Mucosa of rectum (tissue), 2 donors: ENCODE measurements around the gene NPFF.

Experiments used
- H3K27ac ChIP-seq, 2 donors: one replicate each; pipeline ENCODE4 v1.7.0; 2013; ENCODE audit warnings: inconsistent platforms in 2 of 2, low read depth in 2 of 2, low read length in 2 of 2
- H3K27me3 ChIP-seq, 2 donors: one replicate each; pipeline ENCODE4 v1.7.0; 2013; ENCODE audit warnings: low read length in 2 of 2; ENCODE audit not compliant: control insufficient read depth in 2 of 2, insufficient read depth in 2 of 2
- H3K36me3 ChIP-seq, 2 donors: one replicate each; pipeline ENCODE4 v1.7.0; 2013; ENCODE audit warnings: low read length in 2 of 2; ENCODE audit not compliant: control insufficient read depth in 2 of 2, insufficient read depth in 2 of 2
- H3K4me1 ChIP-seq, 2 donors: one replicate each; pipeline ENCODE4 v1.7.0; 2013; ENCODE audit warnings: low read length in 2 of 2, mild to moderate bottlenecking in 1 of 2; ENCODE audit not compliant: control insufficient read depth in 2 of 2, insufficient read depth in 2 of 2
- H3K4me3 ChIP-seq, 2 donors: one replicate each; pipeline ENCODE4 v1.7.0; 2013; ENCODE audit warnings: low read length in 2 of 2
- H3K9ac ChIP-seq, 2 donors: one replicate each; pipeline ENCODE4 v1.7.0; 2013; ENCODE audit warnings: low read length in 2 of 2, low read depth in 1 of 2, mild to moderate bottlenecking in 1 of 2
- H3K9me3 ChIP-seq, 2 donors: one replicate each; pipeline ENCODE4 v1.7.0; 2013; ENCODE audit warnings: low read length in 2 of 2; ENCODE audit not compliant: control insufficient read depth in 2 of 2
- donor health status: healthy.
- donor health status: Normal muscosa, but diverticular disease.

The NPFF gene

DNA sequence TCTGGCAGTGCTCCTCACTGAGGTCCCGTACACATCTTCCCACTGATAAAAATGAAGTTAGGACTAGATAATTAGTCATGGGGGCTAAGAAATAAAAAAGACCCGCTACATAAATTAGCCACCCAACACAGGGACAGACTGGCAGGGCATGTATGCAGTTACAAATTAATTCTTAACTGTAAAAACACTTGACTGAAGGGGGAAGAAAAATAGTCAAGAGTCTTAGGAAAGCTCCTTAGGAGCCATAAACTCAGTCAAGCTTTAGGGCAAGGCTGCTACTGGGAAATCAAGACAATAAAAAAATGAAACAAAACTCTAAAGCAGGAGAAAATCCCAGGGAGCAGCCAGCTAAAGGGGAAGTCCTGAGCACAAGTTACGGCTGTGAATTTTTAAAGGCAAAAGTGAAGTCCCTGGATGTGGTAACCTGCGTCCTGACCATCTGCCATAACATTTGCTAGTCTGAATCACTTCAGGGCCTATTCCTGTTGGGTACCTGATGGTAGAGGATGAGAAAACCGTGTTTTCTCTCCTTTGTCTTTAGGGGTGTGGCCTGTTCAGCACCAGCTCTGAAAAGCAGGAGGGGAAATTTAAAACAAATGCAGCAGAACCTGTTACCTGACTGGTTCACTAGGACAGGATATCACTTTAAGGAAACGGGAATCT is 7.5 kb upstream of the NPFF start:
- Histone ChIP-seq H3K27me3 (no peaks in the 10 kb centered on the region), H3K9me3 (no peaks in the 10 kb centered on the region), H3K4me1 (no peaks in the 10 kb centered on the region), H3K27ac (no peak overlapping the region), H3K4me3 (no peak overlapping the region), H3K9ac (no peak overlapping the region), H3K36me3 (peaks cover 75 to 80% of the 10 kb centered on the region in 2 donors)

DNA sequence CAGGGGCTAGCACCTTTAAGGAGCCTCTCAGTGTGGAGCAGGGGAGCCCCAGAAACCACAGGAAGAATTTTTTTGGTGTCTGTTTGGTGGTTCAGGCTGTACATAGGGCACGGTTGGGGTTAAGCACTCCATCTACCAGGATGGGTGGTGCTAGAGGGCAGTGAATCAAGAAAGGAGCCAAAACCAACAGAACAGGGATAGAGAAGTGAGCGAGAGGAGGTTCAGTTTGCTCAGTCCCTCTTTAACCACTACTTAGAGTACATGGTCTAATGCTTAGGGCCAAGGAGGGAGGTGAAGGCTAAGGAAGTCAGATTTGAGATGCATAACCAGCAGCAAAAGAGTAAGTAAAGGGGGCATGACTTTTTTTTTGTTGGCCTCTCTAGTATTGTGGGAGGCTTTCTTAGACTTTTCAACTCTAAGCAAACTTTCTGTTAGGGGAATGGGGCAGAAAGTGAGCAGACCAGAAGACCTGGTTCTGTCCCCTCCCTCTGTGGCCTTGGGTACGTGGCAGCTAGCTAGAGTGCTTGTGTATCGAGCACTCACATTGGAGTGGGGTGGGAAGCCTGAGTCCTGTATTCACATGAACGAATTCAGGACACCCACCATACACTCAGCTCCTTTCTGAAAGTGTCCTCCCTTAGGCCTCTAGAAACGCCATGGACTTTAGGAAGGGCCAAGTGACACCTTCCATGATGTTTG is 6.6 kb upstream of the NPFF start:
- Histone ChIP-seq H3K36me3 (peaks cover 68 to 77% of the 10 kb centered on the region in 2 donors), H3K27me3 (no peaks in the 10 kb centered on the region), H3K27ac (no peak overlapping the region), H3K4me3 (no peak overlapping the region), H3K4me1 (peaks cover 1 to 2% of the 10 kb centered on the region in 2 donors), H3K9me3 (no peaks in the 10 kb centered on the region), H3K9ac (no peak overlapping the region)

DNA sequence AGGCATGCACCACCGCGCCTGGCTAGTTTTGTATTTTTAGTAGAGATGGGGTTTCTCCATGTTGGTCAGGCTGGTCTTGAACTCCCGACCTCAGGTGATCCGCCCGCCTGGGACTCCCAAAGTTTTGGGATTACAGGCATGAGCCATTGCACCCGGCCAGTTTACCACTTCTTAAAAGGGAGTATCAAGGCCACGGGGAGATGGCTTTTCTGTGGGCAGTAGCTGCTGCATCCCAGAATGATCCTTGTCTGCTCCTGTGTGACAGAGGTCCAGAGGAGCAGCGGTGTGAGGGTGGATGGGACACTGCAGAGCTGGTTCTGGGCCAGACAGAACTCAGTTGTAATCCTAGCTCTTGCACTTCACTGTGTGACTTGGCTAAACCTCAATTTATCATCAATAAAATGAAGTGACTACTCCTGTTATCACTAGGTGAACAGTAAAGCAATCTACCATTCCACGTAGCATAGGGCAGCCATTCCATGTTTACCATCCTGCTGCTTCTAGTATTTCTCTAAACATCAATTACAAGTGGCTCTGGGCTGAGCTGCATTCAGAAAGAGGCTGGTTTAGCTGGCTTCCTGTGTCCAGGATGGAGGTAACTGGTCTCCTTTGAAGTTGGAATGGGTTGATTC is 3.0 kb upstream of the NPFF start:
- Histone ChIP-seq H3K27ac (no peak overlapping the region), H3K9me3 (no peaks in the 10 kb centered on the region), H3K9ac (no peak overlapping the region), H3K27me3 (no peaks in the 10 kb centered on the region), H3K36me3 (peaks cover 54 to 72% of the 10 kb centered on the region in 2 donors), H3K4me3 (no peak overlapping the region), H3K4me1 (peaks cover 4 to 5% of the 10 kb centered on the region in 2 donors)

DNA sequence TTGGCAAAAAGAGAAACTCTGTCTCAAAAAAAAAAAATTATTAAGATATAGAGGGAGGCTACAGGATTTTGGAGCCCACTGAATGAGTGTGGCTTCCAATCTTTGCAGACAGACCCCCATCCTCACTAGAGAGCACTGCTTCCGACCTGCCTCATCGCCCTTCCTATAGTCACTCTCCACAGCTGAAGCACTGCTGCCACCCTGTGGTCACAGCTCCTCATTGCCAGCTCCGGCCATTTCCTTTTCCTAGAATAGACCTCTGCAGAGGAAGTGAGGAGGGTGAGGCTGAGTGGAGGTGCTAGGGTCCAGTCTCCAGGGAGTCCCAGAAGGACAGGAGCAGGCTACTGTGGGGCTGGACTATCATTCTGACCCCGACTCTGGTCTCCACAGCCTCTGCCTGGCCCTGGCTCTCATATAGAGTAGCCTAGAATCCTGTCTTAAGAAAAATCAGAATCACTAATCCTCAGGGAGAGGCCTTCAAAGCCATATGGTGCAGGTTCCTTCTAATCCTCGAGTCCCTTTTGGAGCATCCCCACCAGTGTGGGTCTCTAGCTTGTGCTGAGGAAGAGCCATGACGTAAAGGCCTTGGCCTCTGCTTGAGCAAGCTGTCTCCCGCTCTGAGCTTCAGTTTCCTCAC is 1.4 kb upstream of the NPFF start:
- Histone ChIP-seq H3K27ac (peak overlapping the region; percentile 35 to 43), H3K9me3 (no peaks in the 10 kb centered on the region), H3K4me3 (no peak overlapping the region), H3K9ac (peak overlapping the region in 1 of 2 donors; percentile 24), H3K27me3 (no peaks in the 10 kb centered on the region), H3K4me1 (peaks cover 4 to 5% of the 10 kb centered on the region in 2 donors), H3K36me3 (peaks cover 51 to 62% of the 10 kb centered on the region in 2 donors)

DNA sequence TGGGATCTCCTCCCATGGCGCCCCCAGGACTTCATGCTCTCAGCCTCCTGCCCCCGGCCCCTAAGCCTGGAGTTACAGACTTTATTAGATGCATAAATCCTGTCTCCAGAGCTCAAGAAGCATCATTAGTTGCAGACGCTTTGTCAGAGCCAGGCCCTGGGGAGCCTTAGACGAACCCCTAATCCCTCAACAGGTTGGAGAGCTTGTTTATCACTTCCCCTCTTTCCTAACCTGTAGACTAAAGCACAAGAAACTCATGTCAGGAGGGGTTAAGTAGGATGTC is 260 bp upstream of the NPFF start:
- Histone ChIP-seq H3K9ac (no peak overlapping the region), H3K4me3 (no peak overlapping the region), H3K4me1 (peaks cover 4 to 5% of the 10 kb centered on the region in 2 donors), H3K27me3 (no peaks in the 10 kb centered on the region), H3K27ac (no peak overlapping the region), H3K9me3 (no peaks in the 10 kb centered on the region), H3K36me3 (peaks cover 41 to 54% of the 10 kb centered on the region in 2 donors)

DNA sequence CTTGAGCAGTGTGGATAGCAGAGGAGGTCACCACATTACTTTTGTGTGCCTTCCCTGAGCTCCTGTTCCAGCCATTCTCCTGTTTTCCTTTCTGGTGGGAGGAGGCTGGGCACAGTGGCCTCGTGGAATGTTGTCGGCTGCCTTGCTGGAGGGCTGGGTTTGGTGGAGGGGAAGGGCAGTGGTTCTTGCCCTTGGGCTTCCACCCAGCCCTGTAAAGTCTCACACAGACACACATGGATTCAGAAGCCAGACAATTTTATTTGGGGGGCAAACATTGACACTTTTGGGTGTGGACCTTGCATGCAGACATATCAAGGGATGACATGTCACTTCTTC is 866 bp downstream of the NPFF start:
- Histone ChIP-seq H3K4me3 (no peak overlapping the region), H3K27ac (no peak overlapping the region), H3K9me3 (no peaks in the 10 kb centered on the region), H3K4me1 (peaks cover 12% of the 10 kb centered on the region in 2 donors), H3K27me3 (no peaks in the 10 kb centered on the region), H3K36me3 (peaks cover 30 to 43% of the 10 kb centered on the region in 2 donors), H3K9ac (no peak overlapping the region)

DNA sequence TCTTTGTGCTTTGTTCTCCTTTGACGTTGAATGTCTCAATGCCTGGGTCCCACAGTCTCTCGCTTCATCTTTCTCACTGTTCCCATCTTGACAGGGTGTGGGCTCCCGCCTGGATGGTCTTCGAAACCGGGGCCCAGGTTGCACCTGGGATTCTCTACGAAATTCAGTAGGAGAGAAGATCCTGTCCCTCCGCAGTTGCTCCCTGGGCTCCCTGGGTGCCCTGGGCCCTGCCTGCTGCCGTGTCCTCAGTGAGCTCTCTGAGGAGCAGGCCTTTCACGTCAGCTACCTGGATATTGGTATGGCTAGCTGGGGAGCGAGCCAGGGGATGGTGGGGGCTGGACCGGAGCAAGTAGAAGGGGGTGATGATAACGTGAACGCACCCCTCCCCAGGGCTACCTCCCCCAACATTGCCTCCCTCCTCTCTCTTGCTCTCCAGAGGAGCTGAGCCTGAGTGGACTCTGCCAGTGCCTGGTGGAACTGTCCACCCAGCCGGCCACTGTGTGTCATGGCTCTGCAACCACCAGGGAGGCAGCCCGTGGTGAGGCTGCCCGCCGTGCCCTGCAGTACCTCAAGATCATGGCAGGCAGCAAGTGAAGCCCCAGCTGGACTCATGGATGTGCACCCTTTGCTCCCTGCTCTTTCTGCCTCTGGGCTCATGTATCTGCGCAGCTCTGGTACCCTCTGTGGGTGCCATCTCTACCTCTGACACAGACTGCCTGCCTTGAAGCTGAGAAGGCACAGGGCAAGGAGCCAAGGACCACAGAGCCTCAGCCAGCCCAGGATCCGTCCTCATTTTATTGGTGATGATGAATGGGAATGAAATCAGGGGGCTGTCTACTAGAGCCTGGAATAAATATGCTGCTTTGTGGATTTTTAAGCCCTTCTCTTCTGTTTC is 1.5 kb downstream of the NPFF start:
- no peak overlapping the region for H3K27ac ChIP-seq
- no peak overlapping the region for H3K9ac ChIP-seq
- H3K27me3 ChIP-seq: no peaks in the 10 kb centered on the region
- peaks cover 12 to 13% of the 10 kb centered on the region in 2 donors for H3K4me1 ChIP-seq
- H3K36me3 ChIP-seq: peaks cover 30 to 41% of the 10 kb centered on the region in 2 donors
- H3K4me3 ChIP-seq: no peak overlapping the region
- H3K9me3 ChIP-seq: no peaks in the 10 kb centered on the region

DNA sequence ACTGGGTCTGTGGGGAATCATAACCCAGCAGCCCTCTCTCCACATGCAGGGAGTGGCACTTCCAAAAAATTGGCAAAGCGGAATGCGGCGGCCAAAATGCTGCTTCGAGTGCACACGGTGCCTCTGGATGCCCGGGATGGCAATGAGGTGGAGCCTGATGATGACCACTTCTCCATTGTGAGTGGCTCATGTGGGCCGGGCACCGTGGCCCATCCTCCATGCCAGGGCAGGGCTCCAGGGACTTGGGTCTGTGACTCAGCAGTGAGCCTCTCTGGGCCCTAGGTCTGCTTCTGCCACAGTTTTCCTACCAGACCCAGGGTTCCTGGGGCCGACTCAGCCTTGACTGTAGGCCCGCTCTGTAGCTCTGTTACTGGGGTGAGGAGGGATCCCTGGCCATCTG is 2.2 kb downstream of the NPFF start:
- H3K36me3 ChIP-seq: peaks cover 25 to 35% of the 10 kb centered on the region in 2 donors
- no peak overlapping the region for H3K4me3 ChIP-seq
- H3K27me3 ChIP-seq: no peaks in the 10 kb centered on the region
- H3K4me1 ChIP-seq: peaks cover 12 to 18% of the 10 kb centered on the region in 2 donors
- no peak overlapping the region for H3K9ac ChIP-seq
- H3K9me3 ChIP-seq: no peaks in the 10 kb centered on the region
- H3K27ac ChIP-seq: no peak overlapping the region

DNA sequence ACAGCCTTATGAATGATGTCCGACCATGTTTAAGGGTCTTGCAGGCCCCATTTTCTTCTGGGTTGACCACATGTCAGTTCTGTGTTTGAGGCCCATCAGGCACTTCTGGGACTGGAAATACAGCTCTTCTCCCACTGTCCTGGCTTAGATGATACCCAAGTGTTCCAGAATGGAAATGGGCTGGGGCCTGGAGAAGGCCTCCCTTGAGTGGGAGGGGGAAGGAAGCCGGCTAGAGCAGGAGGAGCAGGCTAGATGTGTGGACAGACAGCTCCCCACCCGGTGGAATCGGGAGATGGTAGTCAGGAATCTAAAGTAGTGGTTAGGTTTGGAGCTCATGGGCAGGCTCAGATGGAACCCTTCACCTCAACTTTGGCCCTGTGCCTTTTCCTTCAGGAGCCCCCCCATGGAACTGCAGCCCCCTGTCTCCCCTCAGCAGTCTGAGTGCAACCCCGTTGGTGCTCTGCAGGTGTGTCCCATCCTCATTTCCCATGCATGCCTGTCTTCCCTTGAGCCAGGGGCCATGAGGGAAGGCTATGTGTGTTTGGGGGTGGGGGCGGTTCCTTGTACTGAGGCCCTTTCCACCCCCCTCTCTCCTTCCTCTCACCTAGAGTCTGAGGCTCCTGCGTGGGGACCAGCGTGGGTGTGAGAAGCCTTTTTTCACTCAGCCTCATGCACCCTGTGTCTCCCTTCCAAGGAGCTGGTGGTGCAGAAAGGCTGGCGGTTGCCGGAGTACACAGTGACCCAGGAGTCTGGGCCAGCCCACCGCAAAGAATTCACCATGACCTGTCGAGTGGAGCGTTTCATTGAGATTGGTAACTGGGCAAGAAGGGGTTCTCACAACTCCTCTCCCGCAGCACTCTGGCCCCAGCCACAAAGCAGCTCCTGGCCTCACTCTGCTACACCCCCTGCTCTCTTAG is 3.0 kb downstream of the NPFF start:
- Histone ChIP-seq H3K9me3 (no peaks in the 10 kb centered on the region), H3K27ac (no peak overlapping the region), H3K36me3 (peaks cover 25 to 35% of the 10 kb centered on the region in 2 donors), H3K9ac (no peak overlapping the region), H3K4me1 (peaks cover 16 to 23% of the 10 kb centered on the region in 2 donors), H3K4me3 (no peak overlapping the region), H3K27me3 (no peaks in the 10 kb centered on the region)
